NCI-H1930 (cell line): Measurements from ENCODE around the gene TRIM47.
"Not testable (repeated sequence)": the region's sequence is repeated elsewhere in the genome, so short reads cannot be mapped to it uniquely, and the experiment has no call there.

Source experiments
- DNase-seq, 2 experiments: peaks; one replicate each; lab custom pipeline; 2025; lab: John Stamatoyannopoulos, UW

TRIM47 gene

DNA sequence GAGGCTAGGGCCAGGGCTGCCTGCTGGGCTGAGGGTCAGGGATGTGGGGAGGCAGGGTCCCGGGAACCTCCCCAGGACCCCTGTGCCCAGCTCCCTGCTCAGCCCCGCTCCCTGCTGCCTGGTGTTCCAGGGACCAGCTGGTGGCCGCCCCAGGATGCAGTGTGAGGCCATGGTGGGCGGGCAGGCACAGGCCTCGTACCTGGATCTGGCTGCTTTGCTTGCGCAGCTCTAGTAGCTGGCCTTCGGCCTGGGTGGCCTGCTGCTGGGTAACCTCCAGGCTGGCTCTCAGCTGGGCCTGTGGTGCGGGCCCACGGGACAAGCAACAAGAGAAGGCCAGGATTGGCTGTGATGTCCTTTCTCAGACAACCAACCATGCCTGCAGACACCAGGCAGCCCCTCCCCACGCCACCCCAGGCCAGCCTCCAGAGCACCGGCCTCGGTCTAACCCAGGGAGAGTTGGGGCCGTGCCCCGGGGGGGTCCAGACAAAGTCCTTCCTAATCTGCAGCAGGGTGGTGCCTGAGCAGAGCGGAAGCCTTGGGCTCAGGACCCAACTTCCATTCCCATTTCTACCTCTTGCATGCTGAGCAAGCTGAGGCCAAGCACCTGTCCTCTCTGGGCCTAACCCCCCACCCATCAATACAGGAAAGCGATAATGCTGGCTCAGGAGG, 14.3 kb upstream of the TRIM47 start:
- no peak for DNase-seq

- no peak for DNase-seq
These were observed 13.5 kb upstream of the TRIM47 start for GRCh38 chr17:75891605-75892555.

GRCh38 chr17:75891022-75891604, 12.7 kb upstream of the TRIM47 start:
- no peak for DNase-seq

DNA sequence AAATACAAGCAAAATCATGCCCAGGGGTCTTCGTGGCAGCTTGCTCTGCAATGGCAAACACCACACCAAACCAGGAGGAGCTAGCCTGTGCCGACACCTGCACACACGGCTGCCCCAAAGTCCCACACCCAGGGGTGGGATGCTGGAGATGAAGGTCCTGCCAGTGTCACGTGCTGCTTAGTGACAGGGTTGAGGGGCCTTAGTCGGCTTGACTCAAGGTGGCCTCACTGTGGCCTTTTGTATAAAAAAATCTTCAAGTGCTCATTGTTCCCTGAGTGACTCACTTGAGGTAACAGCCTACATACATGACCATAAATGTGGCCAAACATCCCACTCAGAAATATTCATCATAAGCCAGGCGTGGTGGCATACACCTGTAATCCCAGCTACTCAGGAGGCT, 11.1 kb upstream of the TRIM47 start:
- DNase-seq: no peak

- no peak for DNase-seq
These were observed 10.1 kb upstream of the TRIM47 start for GRCh38 chr17:75888484-75888883.

- DNase-seq: not testable (repeated sequence)
These were observed 7.5 kb upstream of the TRIM47 start for GRCh38 chr17:75885860-75886259.

DNA sequence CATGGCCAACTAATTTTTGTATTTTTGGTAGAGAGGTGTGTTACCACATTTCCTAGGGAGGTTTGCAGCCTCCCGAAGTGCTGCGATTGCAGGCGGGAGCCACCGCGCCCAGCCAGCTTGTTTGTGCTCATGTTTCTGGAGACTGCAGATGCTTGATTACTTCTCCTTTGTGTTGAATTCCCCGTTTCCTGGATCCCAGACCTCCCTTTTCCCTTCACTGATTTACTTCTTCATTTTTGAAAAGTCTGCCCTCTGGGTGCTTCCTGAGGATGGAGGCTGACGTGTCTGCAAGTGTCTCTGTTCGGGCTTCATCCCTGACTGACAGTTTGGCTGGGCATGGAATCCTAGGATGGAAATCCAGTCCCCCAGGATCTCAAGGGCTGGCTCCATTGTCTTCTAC, 7.0 kb upstream of the TRIM47 start:
- no peak for DNase-seq

GRCh38 chr17:75881678-75882454, 3.5 kb upstream of the TRIM47 start:
- DNase-seq: no peak

DNA sequence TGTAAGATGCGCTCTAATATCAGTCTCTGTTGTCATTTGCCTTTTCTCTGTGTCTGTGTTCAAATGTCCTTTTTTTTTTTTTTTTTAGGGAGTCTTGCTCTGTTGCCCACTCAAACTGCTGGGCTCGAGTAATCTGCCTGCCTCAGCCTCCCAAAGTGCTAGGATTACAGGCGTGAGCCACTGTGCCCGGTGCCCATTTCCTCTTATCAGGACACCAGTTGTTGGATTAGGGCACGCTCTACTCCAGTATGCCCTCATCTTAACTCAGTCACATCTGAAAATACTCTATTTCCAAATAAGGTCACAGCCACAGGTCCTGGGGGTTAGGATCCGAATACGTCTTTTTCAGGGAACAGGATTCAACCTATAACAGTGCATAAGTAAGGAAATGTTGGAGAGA, 1.9 kb upstream of the TRIM47 start:
- no peak for DNase-seq

GRCh38 chr17:75877752-75878173, 618 bp downstream of the TRIM47 start:
- peak; percentile 75 to 85 for DNase-seq

GRCh38 chr17:75876938-75877751, 1.2 kb downstream of the TRIM47 start:
- DNase-seq: no peak

DNA sequence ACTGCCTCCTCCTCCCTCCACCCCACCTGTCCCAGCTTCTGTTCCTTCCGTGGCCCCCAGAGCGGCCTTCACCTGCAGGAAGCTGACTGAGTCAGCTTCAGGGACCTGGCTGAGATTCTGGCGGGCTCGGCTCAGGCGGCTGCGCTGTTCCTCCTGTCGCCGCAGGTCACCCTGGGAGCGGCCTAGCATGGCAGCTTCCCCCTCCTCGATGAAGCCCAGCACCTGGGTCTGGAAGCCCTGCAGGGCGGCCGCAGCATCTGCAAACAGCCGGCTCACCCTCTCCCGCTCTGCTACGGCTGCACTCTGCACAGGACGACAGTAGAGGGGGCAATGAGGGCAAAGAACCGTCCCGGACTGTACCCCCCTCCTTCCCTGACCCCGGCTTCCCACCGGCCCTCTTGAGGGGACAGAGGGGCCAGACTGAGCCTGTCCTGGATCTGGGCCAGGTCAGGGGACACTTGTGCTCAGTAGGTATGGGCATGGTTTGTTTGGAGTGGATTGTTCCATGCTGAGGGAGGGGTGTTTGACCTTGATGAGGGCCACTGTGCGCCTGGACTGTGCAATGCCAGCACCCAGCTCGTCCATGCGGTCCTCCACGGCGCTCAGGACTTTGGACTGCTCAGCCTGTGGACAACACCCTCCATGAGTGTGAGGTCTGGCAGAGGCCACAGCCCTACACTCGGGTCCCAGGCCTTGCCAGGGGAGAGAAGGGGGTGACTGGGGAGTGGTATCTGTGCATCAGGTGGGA, 2.0 kb downstream of the TRIM47 start:
- DNase-seq: no peak

DNA sequence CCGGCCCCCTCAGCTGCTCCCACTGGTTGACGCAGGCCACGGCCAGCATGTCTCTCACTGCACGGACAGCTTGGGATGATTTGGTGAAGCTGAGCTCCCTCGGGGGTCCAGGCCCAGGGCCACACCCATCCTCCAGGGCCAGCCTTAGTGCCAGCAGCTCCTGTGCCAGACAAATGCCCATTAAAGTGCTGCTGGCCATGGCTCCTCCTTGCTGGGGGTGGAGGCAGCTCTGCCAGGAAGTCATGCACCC, 2.5 kb downstream of the TRIM47 start:
- no peak for DNase-seq

DNA sequence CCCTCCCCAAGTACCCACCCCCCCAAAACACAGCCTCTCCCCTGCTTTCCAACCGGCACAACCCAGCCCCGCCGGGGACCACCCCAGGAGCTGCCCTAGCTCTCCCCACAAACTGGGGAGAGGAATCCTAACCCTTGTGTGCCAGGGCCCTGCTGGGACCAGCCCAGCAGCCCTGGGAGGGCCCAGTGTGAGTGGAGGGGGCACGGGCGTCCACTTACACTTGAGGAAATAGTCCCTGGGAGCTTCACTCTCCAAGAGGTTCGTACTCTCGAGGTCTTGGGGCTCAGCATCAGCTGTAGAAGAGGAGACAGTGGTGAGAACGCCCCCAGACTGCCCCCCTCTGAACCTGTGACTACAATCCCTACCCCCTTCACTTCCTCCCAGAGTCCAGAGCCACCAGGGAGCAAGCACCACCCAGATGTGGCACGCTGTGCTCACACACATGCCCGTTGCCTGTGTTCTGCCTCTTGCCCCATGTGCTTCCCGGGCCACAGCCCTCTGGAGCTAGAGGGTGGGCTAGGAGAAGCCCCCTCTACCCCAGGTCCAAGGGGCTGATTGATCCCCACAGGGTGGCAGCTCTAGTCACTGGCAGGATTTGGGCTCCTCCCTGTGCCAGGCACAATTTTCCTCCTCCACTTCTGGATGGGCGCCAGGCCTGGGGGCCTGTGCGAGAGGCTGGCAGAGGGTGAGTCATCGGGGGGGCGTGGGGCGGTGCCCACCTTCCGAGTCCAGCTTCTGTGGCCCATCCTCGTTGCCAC, 3.0 kb downstream of the TRIM47 start:
- DNase-seq: no peak

- no peak for DNase-seq
These were observed 3.8 kb downstream of the TRIM47 start for GRCh38 chr17:75874323-75875181.

- no peak for DNase-seq
These were observed 4.6 kb downstream of the TRIM47 start for GRCh38 chr17:75873587-75874322.

DNA sequence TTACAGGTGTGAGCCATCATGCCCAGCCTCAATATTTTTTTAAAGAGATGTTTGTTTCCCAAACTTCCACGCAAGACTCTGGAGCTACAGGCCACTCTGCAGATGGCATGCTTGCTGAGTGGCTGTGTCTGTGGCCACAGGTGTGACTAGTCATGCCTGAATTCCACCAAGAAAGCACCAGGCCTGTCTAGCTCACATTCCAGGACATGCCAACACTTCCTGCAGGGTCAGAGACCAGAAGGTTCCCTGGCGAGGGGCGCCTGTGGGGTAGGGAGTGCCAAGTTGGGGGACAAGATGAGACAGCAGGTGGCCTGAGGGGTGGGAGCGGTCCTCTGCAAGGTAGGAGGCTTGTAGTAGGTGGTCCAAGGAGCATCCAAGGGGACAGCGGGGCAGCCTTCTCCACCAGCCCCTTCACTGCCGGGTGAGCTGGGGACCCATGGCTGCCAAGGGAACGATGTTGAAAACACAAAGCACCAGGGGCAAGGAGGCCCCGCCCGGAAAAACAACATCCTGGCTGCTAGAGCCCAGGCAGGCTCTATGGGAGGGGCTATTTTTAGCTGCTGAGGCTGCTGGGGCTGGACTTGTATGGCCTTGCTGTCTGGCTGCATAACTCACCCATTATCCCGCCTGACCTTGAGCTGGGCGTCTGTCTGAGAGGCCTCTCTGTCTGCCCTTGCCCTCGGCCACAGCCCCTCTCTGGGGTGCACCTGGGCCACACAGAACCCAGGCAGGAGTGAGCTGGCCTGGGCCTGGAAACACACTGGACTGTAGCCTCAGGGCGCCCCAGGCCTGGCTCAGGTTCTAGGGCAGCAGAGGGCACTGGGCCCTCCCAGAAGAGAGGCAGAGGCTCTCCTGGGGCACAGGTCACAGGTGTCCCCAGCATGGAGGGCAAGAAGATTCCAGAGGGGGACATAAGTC, 5.7 kb downstream of the TRIM47 start:
- no peak for DNase-seq
